Measurements from ENCODE around the gene CCDC93. TPM values are rescaled to one million over a fixed set of nuclear protein-coding genes. Genes with fewer than 3 reads are reported as not detected.

The CCDC93 gene
- total RNA-seq, 1 donor from 2014 or later: 19.7 TPM

DNA sequence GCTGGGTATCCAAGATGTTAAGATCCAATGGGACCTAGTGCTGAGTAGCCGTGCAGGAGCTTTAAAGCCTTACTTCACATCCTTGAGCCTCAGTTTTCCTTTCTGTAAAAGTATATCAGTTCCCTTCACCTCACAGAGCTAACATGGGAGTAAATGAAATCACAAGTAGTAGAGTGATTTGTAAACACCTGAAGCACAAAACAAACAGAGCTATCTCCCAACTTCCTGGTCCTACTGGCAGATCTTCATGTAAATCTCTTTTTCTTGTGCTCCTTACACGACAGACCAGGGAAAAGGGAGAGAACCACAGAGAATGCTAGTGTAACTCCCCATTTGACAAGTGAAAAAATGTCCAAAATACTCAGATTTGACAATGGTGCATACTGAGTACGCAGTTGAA is 17.3 kb downstream of the CCDC93 start:
- DNase-seq (ENCODE audit: extremely low read depth, low read depth, low spot score): no peak

DNA sequence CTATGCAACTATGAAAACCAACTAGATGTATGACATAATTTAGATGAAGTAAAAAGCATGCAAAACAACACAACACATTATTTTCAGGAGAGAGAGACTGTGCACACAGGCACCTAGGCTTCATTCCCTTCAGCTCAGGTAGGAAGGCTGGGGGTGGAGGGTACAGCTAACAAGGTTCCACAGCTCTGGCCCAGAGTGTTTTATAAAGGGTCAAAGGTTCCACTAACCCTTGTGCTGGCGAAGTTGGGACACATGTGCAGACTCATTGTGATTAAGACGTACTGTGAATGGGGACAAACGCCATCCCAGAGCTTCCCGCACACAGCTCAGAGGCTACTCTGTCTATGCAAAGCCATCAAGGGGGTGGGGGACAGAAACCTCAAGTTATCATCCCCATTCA is 19.1 kb downstream of the CCDC93 start:
- no peak for DNase-seq (ENCODE audit: extremely low read depth, low read depth, low spot score)

DNA sequence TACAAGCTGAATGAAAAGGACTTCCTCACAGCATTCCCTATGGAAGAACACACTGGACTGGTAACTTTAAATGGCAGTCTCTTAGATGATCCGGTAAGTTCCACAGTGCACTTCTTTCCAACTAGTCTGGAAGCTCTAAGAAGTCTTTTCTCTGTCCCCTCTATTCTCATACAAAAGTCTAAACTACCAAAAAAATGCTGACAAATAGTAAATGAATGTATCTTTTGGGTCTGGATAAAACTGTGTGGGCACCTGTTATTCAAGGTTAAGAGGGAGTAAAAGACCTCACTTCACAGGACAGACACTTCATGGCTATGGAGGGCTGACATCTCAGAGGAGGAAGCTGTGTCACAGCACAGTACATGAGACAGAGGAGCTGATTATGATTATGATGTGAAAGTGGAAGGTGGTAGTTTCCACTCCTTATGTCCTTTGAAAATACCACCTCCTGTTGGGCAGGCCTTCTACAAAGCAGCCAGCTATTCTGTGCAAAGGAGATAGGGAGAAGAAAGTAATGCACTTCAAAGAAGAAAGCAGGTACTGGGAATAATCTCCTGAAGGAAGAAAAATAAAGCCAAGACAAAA is 23.9 kb downstream of the CCDC93 start:
- DNase-seq (ENCODE audit: extremely low read depth, low read depth, low spot score): no peak

DNA sequence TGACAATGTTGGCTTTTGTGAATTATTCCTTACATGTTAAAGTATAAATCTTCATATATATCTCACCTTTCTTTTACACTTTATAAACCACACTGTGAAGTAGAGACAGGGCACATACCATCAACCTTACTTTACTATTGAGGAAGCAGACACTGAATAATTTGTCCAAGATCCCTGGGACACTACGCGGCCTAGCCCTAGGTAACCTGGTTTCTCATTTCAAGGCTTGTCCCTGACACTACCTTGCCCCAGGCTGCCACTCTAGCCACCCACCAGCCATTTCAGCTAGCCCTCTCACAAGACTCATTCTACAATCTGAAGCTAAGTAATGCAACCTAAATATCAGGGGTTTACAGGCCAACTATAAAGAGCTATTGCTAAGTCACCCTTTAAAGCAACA is 26.7 kb downstream of the CCDC93 start:
- no peak for DNase-seq (ENCODE audit: extremely low read depth, low read depth, low spot score)

DNA sequence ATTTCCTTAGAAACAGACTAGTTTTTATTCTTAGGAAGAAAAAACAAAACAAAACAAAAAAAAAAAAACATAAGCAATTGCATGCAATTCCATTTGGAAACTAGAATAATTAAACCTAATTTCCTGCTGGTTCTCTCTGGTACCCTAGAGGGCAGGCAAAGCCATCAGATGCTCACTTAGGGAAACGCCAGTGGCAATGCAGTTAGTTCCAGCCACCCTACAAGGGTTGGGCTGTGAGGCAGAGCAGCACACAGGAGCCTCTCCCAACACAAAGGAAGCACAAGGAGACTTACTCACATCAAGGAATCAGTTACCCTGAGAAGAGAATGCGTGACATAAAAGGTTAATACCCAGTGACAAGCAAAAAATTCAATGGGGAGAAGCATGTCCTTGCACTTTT is 28.8 kb downstream of the CCDC93 start:
- no peak for DNase-seq (ENCODE audit: extremely low read depth, low read depth, low spot score)

DNA sequence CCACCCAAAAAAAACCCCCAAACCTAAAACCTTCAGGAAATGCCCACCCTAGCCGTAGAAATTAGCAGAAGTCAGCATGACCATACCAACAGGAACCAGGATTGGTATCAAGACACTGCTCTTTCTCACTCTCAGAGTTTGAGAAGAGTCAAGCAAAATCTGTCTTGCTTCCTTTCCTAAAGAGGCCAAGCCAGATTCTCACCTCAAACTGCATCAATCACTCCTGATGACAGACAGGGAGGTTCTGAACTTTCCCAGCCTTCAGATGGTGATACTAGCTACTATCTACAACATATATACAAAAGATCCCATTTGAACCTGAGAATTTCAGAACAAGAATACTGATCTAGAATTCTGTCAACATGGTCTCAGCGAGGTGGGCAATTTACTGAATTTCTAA is 29.7 kb downstream of the CCDC93 start:
- no peak for DNase-seq (ENCODE audit: extremely low read depth, low read depth, low spot score)

DNA sequence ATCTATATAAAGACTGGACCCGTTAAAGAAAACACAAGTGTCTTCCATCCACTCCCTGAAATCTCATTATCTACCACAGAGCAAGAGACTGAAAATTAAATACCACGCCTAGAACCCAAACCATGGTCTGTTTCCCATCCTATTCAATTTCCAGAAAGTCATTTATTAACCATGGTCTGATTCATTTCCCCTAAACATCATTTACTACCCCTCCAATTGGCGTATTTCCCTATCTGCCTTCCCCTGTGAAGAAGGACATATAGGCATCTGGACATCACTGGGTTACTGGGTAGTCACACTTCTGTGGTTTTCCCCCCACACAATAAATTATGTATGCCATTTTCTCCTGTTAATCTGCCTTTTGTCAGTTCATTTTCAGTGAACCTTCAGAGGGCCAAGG is 30.8 kb downstream of the CCDC93 start:
- no peak for DNase-seq (ENCODE audit: extremely low read depth, low read depth, low spot score)

DNA sequence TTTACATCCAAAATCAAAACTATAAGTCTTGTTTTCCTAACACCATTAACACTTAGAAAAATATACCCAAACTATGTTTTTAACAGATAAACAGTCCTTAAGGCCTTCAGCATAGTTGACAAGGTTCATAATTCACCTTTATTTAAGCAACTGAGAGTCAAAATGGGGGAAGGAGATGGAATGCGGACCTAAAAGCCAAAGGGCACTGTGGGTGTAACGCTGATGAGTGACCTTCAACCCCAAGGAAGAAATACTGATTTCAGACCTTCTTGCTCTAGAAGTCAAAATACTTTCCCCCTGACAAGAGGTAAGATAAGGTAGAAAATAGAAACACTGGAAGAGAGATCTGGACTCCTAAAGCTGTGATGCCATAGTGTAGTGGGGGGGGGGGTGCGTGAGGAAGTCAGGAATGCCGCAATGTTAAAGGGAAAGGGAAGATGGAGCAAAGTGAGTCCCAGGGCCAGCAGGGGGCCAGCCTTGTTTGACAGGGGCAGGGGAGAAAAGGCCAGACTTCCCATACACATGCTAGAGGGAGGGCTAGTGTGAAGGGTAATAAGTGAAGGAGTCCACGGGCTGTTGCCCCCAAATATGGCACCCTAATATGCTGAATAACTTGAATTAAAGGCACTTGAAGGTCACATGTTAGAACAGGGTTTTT is 31.4 kb downstream of the CCDC93 start:
- no peak for DNase-seq (ENCODE audit: extremely low read depth, low read depth, low spot score)

DNA sequence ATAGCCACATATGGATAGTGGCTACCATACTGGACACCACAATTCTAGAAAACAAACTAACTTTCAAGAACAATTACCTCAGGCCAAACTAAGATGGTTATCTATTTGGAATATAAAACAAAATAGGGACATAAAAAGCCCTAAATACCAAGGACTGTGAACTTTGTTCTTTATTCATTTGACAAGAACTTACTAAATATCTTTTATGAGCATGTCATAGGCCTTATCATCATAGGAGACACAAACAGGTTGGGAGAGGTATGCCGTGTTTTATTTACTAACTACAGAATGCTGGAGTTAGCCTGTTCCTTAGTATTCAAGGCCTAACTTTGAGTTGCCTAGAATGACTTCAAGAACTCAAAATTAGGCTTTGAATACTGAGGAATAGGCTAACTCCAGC is 32.1 kb downstream of the CCDC93 start:
- no peak for DNase-seq (ENCODE audit: extremely low read depth, low read depth, low spot score)

DNA sequence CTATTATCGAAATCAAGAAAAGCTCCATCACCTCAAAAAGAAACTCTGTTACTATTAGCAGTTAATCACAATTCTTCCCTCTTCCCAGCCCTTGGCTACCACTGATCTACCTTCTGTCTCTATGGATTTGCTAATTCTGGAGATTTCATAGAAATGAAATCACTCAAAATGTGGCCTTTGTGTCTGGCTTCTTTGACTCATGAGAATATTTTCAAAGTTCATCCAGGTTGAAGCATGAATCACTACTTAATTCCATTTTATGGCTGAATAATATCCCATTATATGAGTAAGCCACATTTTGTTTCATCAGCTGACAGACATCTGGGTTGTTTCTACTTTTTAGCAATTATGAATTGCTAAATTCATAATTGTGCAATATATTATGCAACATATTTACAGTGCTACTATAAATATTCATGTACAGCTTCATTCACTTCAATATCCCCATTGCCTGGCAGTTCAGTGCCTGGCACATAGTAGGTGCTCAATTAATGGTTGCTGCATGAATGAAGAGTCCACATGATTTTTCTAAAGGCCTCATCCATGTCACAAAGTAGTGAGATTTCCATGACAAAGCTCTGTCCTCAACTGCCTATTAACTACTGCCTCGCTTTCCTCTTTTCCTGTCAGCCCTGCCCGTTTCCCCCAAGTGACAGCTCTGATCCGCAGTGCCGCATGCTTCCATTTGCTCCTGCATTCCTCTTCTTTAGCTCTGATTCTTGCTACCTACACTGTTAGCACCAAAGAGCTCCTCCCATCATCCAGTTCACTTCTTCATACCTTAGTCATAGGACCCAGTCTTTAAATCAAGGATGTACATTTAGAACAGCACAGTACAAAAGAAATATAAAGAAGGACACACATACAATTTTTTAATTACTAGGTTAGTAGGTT is 32.8 kb downstream of the CCDC93 start:
- no peak for DNase-seq (ENCODE audit: extremely low read depth, low read depth, low spot score)

DNA sequence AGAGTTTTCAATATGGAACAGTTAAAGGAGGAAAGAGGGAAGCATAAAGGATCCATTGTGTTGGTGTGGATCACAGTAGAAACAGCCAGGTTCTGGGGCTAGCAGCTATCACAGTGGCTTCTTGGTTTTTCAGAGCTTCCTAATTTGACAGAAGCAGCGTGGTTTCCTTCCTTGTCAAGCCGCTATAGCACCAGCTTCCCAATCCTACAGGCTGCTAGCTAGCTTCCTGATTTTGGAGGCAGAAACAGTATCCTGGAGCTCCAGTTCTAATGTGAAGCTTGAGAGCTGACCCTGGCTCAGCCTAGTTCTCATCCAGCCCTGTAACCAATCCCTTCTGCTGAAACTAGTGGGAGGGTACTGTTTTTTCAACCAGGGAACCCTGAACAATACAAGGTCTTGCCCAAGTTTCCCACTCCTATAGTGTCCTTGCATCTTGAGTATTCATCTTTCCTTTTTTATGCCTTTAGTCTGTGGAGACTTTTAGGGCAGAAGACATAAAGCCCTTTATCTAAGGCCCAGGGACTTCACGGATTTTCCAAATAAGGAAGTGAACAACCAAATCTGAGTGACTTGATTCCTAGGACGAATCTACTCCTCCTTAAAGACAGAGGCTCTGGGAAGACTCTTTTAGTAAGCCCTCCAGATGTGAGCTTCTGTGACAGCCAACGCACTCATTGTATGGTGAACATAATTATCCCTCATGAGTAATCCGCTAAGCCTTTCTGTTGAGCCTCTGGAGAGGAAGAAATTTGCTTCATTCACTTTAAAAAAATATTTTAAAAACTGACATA is 33.8 kb downstream of the CCDC93 start:
- no peak for DNase-seq (ENCODE audit: extremely low read depth, low read depth, low spot score)

DNA sequence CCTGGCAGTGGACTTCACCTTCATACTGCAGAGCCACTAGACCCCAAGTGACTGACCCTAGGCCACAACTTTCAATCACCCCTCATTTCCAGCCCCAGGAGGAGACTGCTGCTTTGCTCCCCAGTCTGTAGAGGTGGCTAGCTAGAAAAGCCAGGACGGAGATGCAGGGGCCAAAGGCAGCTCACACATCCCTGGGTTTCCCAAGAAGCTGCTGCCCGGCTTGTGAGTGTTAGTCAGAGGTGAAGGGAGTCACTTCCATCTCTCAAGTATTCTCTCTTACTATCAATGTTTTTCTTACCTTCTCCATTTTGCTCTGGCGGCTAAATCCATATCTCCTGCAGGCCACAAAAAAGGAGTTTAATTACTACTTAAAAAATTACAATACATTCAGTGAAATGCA is 36.2 kb downstream of the CCDC93 start:
- DNase-seq (ENCODE audit: extremely low read depth, low read depth, low spot score): no peak

DNA sequence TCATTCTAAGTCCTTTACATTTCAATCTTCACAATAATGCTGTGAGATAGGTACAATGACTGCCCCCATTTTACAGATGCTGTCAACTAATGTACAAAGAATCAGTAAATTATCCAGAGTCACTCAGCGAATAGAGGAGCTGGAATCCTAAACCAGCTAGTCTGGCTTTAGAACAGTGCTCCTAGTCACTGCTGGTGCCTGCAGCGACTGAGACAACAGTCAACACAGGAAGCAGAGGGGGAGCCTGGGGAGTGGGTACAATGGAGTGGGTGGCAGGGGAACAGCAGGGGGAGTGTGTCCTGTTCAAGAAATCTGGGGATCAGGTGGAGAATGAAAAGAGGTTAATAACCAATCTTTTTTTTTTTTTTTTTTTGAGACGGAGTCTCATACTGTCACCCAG is 37.3 kb downstream of the CCDC93 start:
- DNase-seq (ENCODE audit: extremely low read depth, low read depth, low spot score): no peak

DNA sequence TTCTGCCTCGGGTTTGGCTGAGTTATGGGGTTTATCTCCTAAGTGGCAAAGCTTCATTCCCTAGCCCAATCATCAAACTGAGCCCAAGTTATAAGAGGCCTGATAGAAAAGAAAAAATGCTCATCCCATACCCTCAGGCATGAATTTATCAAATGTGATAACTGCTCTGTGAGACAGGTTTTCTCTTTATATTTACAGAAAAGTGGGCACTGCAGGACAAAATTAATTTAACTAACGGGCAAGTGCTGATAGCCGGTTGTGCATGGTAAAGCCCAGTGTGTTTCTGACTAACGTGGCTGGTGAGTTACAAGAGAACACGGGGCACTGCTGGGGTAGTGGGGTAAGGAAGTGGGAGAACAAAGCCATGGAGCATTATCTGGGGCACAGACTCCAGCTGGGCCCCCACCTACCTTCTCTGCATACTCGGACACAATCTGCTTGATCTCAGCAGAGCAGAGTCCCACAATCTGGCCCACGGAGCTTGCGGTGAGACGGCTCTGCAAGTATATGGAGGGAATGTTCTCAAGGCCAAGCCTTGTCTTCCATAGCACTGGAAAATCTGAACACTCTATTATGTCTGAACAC is 40.3 kb downstream of the CCDC93 start:
- DNase-seq (ENCODE audit: extremely low read depth, low read depth, low spot score): no peak

DNA sequence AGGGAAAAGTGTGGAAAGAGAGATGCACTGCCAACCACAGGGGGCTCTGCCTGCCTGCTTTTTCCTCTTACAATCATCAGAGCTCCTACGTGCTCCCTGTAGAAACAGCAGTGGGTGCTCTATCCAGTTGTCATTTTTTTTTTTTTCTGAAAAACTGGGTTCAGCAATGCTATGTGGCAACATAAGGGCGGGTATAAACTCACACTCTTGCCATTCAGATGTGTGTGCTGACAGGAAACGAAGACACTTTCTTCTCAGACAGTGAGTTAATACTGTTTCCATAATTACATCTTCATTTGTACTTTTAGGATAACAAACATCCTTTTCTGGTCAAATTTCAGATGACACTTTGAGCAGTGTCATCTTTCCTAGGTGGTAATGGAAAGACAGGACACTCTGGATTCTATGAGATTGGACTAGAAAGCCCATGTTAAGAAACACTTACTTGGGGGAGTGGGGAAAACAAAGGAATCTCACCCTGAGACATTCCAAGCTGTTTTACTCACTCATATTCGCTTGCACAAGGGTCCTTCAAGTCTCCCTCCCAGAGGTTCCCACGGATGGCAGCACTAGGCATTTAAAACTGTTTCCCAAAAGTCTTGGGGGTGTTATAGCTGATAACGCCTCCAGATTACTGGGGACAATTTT is 41.3 kb downstream of the CCDC93 start:
- no peak for DNase-seq (ENCODE audit: extremely low read depth, low read depth, low spot score)

DNA sequence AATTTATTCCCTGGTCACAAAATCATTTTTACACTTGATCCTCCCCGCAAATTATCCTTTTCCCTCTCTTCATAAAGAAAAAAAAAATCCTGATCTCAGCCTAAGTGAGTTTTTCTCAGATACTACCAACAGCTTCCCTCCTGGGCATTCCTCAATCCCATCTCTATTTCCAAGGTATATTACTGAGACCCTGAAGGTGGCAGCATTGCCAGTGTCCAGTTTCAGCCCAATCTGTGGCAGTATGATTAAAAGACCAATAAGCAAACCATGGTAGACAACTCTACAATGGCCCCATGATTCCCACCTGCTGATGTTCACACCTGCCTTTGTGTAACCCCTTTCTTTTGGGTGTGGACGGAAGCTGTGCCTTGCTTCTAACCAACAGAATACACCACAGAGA is 45.1 kb downstream of the CCDC93 start:
- no peak for DNase-seq (ENCODE audit: extremely low read depth, low read depth, low spot score)

DNA sequence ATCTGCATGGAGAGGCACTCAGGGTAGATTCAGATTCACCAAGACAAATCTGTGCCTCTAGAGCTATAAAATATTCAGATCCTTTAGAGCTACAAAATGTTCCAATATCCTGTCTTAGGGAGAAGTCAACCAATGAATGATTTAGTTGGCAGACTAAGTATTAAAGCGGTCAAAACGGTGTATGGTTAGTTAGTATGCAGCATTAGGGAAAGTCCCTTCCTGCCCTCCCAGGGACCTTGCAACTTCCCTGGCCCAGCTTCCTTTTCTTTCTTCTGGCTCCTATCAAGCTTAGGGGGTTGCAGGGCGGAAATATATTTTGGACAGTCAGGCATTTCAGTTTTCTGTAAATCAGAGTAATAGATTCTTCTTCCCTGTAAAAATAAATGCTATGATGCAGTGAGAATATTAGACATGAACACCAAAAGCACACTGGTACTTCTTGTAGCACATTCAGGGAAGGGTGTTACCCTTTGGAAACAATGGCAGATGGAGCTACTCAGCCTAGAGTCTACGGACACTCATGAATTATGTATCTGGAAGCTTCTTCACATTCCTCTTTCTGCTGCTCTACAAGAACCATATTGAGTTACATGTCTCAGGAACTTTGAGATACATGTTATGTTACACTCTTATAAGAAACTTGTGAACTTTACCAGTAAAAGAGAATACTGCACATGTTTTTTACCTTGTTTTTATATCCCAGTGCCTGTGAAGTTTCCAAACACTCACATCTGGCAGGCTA is 45.7 kb downstream of the CCDC93 start:
- DNase-seq (ENCODE audit: extremely low read depth, low read depth, low spot score): no peak

DNA sequence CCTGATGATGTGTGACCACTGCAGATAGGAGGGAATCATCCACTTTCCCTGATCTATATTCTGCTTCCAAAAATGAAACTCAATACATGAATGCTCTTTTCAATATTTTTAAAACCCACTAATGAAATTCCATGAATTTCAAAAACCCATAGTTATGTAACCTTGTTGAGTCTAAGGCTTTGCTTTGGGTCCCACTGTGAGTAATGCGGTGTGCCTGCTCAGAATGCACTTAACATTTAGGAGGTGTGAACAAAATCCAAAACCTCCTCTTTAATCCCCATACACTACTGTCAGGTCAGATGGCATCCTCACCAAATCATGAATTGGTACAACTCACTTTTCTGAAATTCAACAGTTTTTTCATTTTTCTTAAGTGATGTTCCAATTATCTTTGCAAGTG is 50.4 kb downstream of the CCDC93 start:
- no peak for DNase-seq (ENCODE audit: extremely low read depth, low read depth, low spot score)

DNA sequence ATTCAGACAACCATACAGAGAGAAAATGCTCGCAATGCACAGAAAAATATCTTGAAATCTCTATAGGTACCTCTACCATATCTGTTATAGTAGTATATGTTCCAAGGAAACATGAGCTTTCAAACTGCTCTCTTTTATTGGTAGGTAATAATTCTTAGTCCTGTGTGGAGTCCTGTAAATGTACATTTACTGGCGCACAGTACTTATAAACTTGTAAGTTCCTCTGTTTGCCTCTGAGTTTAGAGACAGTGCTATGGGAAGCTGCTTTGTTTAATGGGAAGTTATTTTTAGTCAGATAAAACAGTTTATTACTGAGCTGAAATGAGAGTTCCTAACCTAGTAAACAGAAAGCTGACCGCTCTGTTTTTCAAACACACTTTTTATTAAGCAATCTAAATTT is 52.7 kb downstream of the CCDC93 start:
- DNase-seq (ENCODE audit: extremely low read depth, low read depth, low spot score): no peak

DNA sequence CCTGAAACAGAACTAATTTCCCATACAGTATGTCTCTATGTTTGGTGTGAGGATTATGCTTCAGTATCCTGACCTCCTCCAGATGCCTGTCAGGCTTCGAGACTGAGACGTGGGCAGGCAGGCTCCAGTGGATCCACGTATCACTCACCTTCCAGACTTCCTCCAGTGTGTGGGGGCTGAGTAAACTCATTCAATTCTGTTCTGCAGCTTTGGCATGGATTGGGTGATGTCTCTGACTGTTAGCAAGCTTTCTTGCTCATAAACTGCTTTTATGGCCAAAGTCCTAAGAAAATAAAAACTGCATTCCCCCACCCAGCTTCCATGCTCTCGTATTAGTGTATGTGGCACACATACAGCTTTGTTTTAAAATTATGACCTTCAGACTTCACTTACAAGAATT is 53.6 kb downstream of the CCDC93 start:
- DNase-seq (ENCODE audit: extremely low read depth, low read depth, low spot score): no peak
